Measurements from ENCODE around the gene GAD2.

DNA sequence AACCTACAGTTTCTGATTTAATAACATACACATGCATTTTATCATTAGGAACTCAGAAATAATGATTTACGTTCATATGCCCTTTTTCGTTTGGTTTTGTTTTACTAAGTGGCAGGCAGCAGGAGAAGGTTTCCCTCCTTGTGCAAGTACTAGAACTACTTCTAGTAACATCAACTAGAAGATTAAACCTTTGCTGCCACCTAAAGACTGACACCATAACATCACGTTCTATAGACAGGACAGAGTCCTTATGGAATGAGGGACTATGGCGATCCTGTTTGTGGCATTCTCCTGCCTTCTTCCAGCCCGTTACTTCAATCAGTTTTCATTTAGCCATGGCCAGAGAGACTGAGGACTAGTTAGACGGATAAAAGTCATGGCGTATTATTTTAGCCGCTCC lies 53.2 kb downstream of the GAD2 start:
- TF ChIP-seq, protein P1, sequence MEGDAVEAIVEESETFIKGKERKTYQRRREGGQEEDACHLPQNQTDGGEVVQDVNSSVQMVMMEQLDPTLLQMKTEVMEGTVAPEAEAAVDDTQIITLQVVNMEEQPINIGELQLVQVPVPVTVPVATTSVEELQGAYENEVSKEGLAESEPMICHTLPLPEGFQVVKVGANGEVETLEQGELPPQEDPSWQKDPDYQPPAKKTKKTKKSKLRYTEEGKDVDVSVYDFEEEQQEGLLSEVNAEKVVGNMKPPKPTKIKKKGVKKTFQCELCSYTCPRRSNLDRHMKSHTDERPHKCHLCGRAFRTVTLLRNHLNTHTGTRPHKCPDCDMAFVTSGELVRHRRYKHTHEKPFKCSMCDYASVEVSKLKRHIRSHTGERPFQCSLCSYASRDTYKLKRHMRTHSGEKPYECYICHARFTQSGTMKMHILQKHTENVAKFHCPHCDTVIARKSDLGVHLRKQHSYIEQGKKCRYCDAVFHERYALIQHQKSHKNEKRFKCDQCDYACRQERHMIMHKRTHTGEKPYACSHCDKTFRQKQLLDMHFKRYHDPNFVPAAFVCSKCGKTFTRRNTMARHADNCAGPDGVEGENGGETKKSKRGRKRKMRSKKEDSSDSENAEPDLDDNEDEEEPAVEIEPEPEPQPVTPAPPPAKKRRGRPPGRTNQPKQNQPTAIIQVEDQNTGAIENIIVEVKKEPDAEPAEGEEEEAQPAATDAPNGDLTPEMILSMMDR (IDR thresholded peaks at IDR 0.05; ENCODE audit: low read depth, low read length, poor library complexity, severe bottlenecking) = peak; percentile 41
- TF ChIP-seq EZH2phosphoT487 (IDR thresholded peaks at IDR 0.05; ENCODE audit: borderline replicate concordance, low read length) = no peak

Measured in DOHH2 (cell line).